K562 (cell line): ENCODE measurements around the gene GIMAP6. TPM values are rescaled to one million over a fixed set of nuclear protein-coding genes. Genes with fewer than 3 reads are reported as not detected.

Experiments used
- ATAC-seq: fragments of 200-7000 bp; cut with Tn5 transposase; 3 replicates; pipeline ENCODE4 v1.9.1; 2020; ENCODE audit warnings: moderate library complexity
- BruUV-seq: library from RNA; stranded (reverse); fragments of 400-500 nt; replicated peaks from 2 replicates; lab custom pipeline; 2021; lab: Mats Ljungman, UMichigan
- CTCF ChIA-PET: fragments of 300-600 bp; formaldehyde crosslinking; extraction: SDS; loops from one replicate; lab custom pipeline; 2021; ENCODE audit warnings: low intra/inter-chr PET ratio; lab: Yijun Ruan, JAX
- POLR2A ChIA-PET: fragments of 300-600, 350-650 bp; sonication (Branson Sonifier 250); formaldehyde crosslinking; extraction: SDS; loops from one replicate; lab custom pipeline; 2021; ENCODE audit warnings: antibody characterized with exemption, inconsistent platforms; lab: Yijun Ruan, JAX
- DNase-seq, 4 experiments: peaks; one replicate each; pipeline versions ENCODE4 v3.0.0 to v3.0.0-alpha.2; 2011 to 2018; ENCODE audit warnings: low spot score in 3 of 4, mixed read lengths in 3 of 4; ENCODE audit errors: extremely low read depth in 1 of 4
- FAIRE-seq: peaks from 2 replicates; lab custom pipeline; 2011; peaks lifted over from hg19 to GRCh38; lab: Jason Lieb, UNC
- H2AFZ ChIP-seq: 2 replicates; pipeline ENCODE4 v1.6.0; 2011; ENCODE audit warnings: low read depth, low read length, control low read depth, inconsistent platforms
- H3K27ac ChIP-seq: fragments of 200-600 bp; 3 replicates; pipeline ENCODE4 v1.8.0; 2011; ENCODE audit warnings: low read depth, mild to moderate bottlenecking, control low read depth, inconsistent platforms, low read length, moderate library complexity, mixed read lengths; ENCODE audit errors: extremely low read depth
- H3K27me3 ChIP-seq, 2 experiments: fragments of 300-600 bp in 1 of 2; 2 replicates in 1 of 2; 3 replicates in 1 of 2; pipeline versions ENCODE4 v1.6.0 to v1.8.0; 2011; ENCODE audit warnings: inconsistent platforms in 2 of 2, low read length in 2 of 2, mild to moderate bottlenecking in 1 of 2, mixed read lengths in 1 of 2, moderate library complexity in 1 of 2; ENCODE audit not compliant: control insufficient read depth in 2 of 2, insufficient read depth in 2 of 2
- H3K36me3 ChIP-seq: fragments of 300-600 bp; 3 replicates; pipeline ENCODE4 v1.8.0; 2011; ENCODE audit warnings: mild to moderate bottlenecking, low read length, inconsistent platforms; ENCODE audit not compliant: control insufficient read depth, insufficient read depth
- H3K4me1 ChIP-seq, 2 experiments: fragments of 200-600 bp in 1 of 2; replicated peaks in 1 of 2; 2 replicates in 1 of 2; 3 replicates in 1 of 2; pipeline versions ENCODE4 v1.5.1 to v1.8.0; 2011; ENCODE audit warnings: inconsistent platforms in 2 of 2, low read length in 2 of 2, mild to moderate bottlenecking in 1 of 2, mixed read lengths in 1 of 2, moderate library complexity in 1 of 2; ENCODE audit not compliant: control insufficient read depth in 2 of 2, insufficient read depth in 2 of 2
- H3K4me2 ChIP-seq: 2 replicates; pipeline ENCODE4 v1.6.1; 2011; ENCODE audit warnings: low read length, control low read depth, inconsistent platforms, mixed read lengths; ENCODE audit not compliant: insufficient read depth
- H3K4me3 ChIP-seq: fragments of 200-600 bp; sonication (generic), shearing (Covaris generic); 2 replicates; pipeline ENCODE4 v1.5.1; 2016; ENCODE audit warnings: control low read depth, inconsistent platforms
- H3K79me2 ChIP-seq: fragments of 200-600 bp; 3 replicates; pipeline ENCODE4 v1.8.0; 2011; ENCODE audit warnings: low read length, inconsistent platforms; ENCODE audit not compliant: control insufficient read depth, insufficient read depth
- H3K9ac ChIP-seq, 2 experiments: 2 replicates each; pipeline versions ENCODE4 v1.6.0 to v1.6.1; 2011; ENCODE audit warnings: low read depth in 2 of 2, low read length in 2 of 2, control low read depth in 1 of 2, inconsistent platforms in 1 of 2, mild to moderate bottlenecking in 1 of 2, mixed read lengths in 1 of 2; ENCODE audit not compliant: insufficient read depth in 1 of 2
- H3K9me1 ChIP-seq: one replicate; pipeline ENCODE4 v1.6.0; 2011; ENCODE audit warnings: inconsistent platforms, mild to moderate bottlenecking, low read length, moderate library complexity; ENCODE audit not compliant: control insufficient read depth, insufficient read depth
- H3K9me3 ChIP-seq: replicated peaks from 2 replicates; pipeline ENCODE4 v1.5.1; 2011; ENCODE audit warnings: low read depth, low read length, inconsistent platforms; ENCODE audit not compliant: control insufficient read depth, insufficient read depth
- H4K20me1 ChIP-seq: replicated peaks from 2 replicates; pipeline ENCODE4 v1.6.1; 2011; ENCODE audit warnings: low read length, inconsistent platforms, mixed read lengths; ENCODE audit not compliant: control insufficient read depth, insufficient read depth
- ATF6 ChIP-seq: sonication (generic); formaldehyde crosslinking; IDR thresholded peaks from 2 replicates; pipeline ENCODE4 v1.4.0; 2020; ENCODE audit warnings: mild to moderate bottlenecking, missing genetic modification reagents
- CBFA2T3 ChIP-seq: fragments of 450-650 bp; IDR thresholded peaks from 2 replicates; pipeline ENCODE4 v1.6.1; 2017
- DACH1 ChIP-seq: fragments of 450-650 bp; IDR thresholded peaks from 2 replicates; pipeline ENCODE4 v1.6.1; 2018; ENCODE audit not compliant: partially characterized antibody
- ETS2 ChIP-seq: IDR thresholded peaks from 2 replicates; pipeline ENCODE4 v1.6.1; 2016; ENCODE audit warnings: borderline replicate concordance, missing genetic modification characterization, mild to moderate bottlenecking, moderate library complexity, missing compliant biosample characterization; ENCODE audit not compliant: poor library complexity, severe bottlenecking
- HDAC1 ChIP-seq, 2 experiments: fragments of 450-650 bp; IDR thresholded peaks; 2 replicates each; pipeline ENCODE4 v1.6.1; 2016 to 2017; ENCODE audit warnings: inconsistent platforms in 1 of 2, mild to moderate bottlenecking in 1 of 2, moderate library complexity in 1 of 2
- JUN ChIP-seq, 2 experiments: sonication (generic) in 1 of 2; formaldehyde crosslinking in 1 of 2; IDR thresholded peaks; 2 replicates each; pipeline versions ENCODE4 v1.6.1 to v1.8.0; 2012 to 2022; ENCODE audit warnings: borderline replicate concordance in 2 of 2, mild to moderate bottlenecking in 2 of 2, improper control_type of control experiment in 1 of 2, low read depth in 1 of 2, low read length in 1 of 2, missing genetic modification reagents in 1 of 2
- LEF1 ChIP-seq: fragments of 450-650 bp; IDR thresholded peaks from 2 replicates; pipeline ENCODE4 v1.6.1; 2016; ENCODE audit warnings: mild to moderate bottlenecking
- MXI1 ChIP-seq: IDR thresholded peaks from 2 replicates; pipeline ENCODE4 v1.6.1; 2011; ENCODE audit warnings: low read depth, mild to moderate bottlenecking, improper control_type of control experiment, low read length
- PRMT5 ChIP-seq: sonication (generic); formaldehyde crosslinking; IDR thresholded peaks from 2 replicates; pipeline ENCODE4 v1.5.0; 2020; ENCODE audit warnings: missing genetic modification reagents
- RBM34 ChIP-seq: fragments of 200-400 bp; formaldehyde crosslinking; IDR thresholded peaks from 2 replicates; pipeline ENCODE4 v1.6.1; 2018; ENCODE audit warnings: low read length, borderline replicate concordance; ENCODE audit not compliant: insufficient read depth
- SAFB2 ChIP-seq: fragments of 200-400 bp; formaldehyde crosslinking; IDR thresholded peaks from 2 replicates; pipeline ENCODE4 v1.6.1; 2018; ENCODE audit warnings: borderline replicate concordance, low read length, low read depth, moderate library complexity; ENCODE audit not compliant: severe bottlenecking
- TRIM24 ChIP-seq, 2 experiments: fragments of 450-650 bp; IDR thresholded peaks; 2 replicates each; pipeline ENCODE4 v1.6.1; 2016
- ZBTB2 ChIP-seq: fragments of 450-650 bp; IDR thresholded peaks from 2 replicates; pipeline ENCODE4 v1.6.1; 2016; ENCODE audit warnings: antibody characterized with exemption
- ZNF239 ChIP-seq: fragments of 250-450 bp; sonication (Bioruptor Pico); IDR thresholded peaks from 2 replicates; pipeline ENCODE4 v1.4.0; 2020; ENCODE audit warnings: mild to moderate bottlenecking
- ZNF431 ChIP-seq: sonication (generic); formaldehyde crosslinking; IDR thresholded peaks from 2 replicates; pipeline ENCODE4 v1.8.0; 2022; ENCODE audit warnings: mild to moderate bottlenecking, missing genetic modification reagents
- WGBS: fragments of 100-300 bp; shearing (Covaris generic); methylation state at CpG from one replicate; pipeline ENCODE4 v1.1.6; 2016; ENCODE audit warnings: low coverage, mixed read lengths; ENCODE audit not compliant: insufficient coverage; ENCODE audit errors: missing lambda C conversion rate; 5-methylcytosine and 5-hydroxymethylcytosine counted together
- in situ Hi-C: fragments of 300-500 bp; cut with MboI; formaldehyde crosslinking; loops from 4 replicates; pipeline ENCODE4 v1.15.0; 2018; ENCODE audit warnings: inconsistent platforms, mixed read lengths
- intact Hi-C: fragments of 100-400 bp; cut with micrococcal nuclease; formaldehyde crosslinking; loops from 2 replicates; pipeline ENCODE4 v1.14.2; 2022
- polyA plus RNA-seq, 8 experiments: library from polyadenylated mRNA; depleted of rRNA in 4 of 8; stranded (reverse) in 5 of 8; unstranded in 3 of 8; fragments of >200 nt; fragmentation: Nextera tagmentation in 2 of 8; fragmentation: Illumina TruSeq in 1 of 8; extraction: Ambion mirVana in 2 of 8; extraction: Trizol in 1 of 8; gene quantifications; 2 replicates each; pipeline versions ENCODE4 v1.2.1 to v1.2.3, GENCODE V29; 2011 to 2014; ENCODE audit warnings: inconsistent platforms in 1 of 8, missing spikeins in 1 of 8
- total RNA-seq, 7 experiments: library from RNA; depleted of rRNA in 6 of 7; stranded (reverse); fragments of >200 nt in 6 of 7; fragmentation: Illumina TruSeq in 2 of 7; extraction: Trizol in 2 of 7; gene quantifications; 2 replicates each; pipeline versions ENCODE4 v1.2.1 to v1.2.3, GENCODE V29; 2011 to 2021; ENCODE audit warnings: low replicate concordance in 1 of 7
- TF ChIP-seq, protein P1 (sequence below): fragments of 250-450 bp; sonication (Bioruptor Pico); IDR thresholded peaks from 2 replicates; pipeline ENCODE4 v1.4.0; 2020; ENCODE audit warnings: mild to moderate bottlenecking

Gene GIMAP6
- total and polyA plus RNA-seq, 9 of the 15 experiments (the other 6 are each of a cell fraction or from before 2014, with no cell fraction given), result 0.04 to 0.45 (median 0.18) TPM

DNA sequence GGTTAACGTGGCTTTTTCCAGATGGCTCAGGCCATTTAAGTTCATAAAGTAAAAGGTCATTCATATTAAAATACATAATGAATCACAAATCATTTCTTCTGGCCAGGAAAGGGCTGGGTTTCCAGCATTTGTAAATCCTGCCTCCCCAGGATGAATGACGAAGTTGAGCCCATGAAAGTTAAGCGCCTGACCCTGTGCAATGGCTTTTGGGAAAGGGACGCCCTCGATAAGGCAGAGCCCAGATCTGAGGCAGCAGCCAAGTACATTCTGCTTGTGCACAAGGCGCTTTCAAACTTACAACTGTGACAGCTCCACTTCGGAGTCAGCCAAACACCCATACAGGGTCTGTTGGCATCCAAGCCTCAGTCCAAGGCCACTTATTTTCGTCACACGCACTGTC, 2.8 kb downstream of the GIMAP6 start (continued):
- TF ChIP-seq, protein P1, sequence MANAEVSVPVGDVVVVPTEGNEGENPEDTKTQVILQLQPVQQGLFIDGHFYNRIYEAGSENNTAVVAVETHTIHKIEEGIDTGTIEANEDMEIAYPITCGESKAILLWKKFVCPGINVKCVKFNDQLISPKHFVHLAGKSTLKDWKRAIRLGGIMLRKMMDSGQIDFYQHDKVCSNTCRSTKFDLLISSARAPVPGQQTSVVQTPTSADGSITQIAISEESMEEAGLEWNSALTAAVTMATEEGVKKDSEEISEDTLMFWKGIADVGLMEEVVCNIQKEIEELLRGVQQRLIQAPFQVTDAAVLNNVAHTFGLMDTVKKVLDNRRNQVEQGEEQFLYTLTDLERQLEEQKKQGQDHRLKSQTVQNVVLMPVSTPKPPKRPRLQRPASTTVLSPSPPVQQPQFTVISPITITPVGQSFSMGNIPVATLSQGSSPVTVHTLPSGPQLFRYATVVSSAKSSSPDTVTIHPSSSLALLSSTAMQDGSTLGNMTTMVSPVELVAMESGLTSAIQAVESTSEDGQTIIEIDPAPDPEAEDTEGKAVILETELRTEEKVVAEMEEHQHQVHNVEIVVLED, result no peak
- TF ChIP-seq, all 486 proteins: peak for 0

DNA sequence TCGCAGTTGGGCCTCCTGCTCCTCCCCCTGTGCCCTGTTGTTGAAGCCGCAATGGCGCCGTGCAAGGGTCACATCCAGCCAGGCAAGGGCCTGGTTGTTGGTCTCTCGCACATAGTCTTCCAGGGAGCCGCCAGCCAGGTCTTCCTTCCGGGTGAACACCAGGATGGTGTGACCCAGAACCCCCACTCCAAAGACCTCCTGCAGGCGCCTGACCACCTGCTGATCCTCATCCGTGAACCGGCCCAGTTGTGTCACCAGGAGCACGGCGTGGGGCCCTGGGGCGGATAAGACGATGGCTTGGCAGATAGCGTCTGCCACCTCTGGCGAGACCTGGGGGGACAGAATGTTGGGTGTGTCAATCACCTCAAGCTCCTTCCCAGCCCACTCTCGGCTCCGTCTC, 4.2 kb downstream of the GIMAP6 start:
- no peak for ATAC-seq
- Histone ChIP-seq H3K9me1 (no peaks in the 10 kb centered on the region), H3K36me3 (no peaks in the 10 kb centered on the region), H3K4me3 (no peak overlapping the region), H3K4me1 (peaks cover 0 to 4% of the 10 kb centered on the region in 2 experiments; a peak in 2 of 5 replicates), H3K4me2 (no peak overlapping the region), H2AFZ (no peak overlapping the region), H3K27me3 (peaks cover 3 to 28% of the 10 kb centered on the region in 2 experiments; a peak in 4 of 5 replicates), H4K20me1 (no peaks in the 10 kb centered on the region), H3K9ac (no peak overlapping the region), H3K79me2 (no peaks in the 10 kb centered on the region), H3K9me3 (no peaks in the 10 kb centered on the region), H3K27ac (no peak overlapping the region)
- intact Hi-C loops (no loop called here), in situ Hi-C loops (no loop called here)
- WGBS, result 2% methylated on average over 18 of the region's 18 CpGs
- no TSS peak for BruUV-seq
- ChIA-PET POLR2A (no interaction called here), CTCF (interaction anchor here (0.7 kb wide), 1 partner anchor 29 kb away, joined by 3 read pairs; no protein-coding TSS in a partner anchor)
- DNase-seq, result no peak
- no peak for FAIRE-seq
- TF ChIP-seq CBFA2T3 (no peak), PRMT5 (CRISPR knock-in tag) (no peak), DACH1 (no peak), RBM34 (no peak), LEF1 (no peak), ATF6 (CRISPR knock-in tag) (no peak), ZBTB2 (no peak), TRIM24 (IDR thresholded peaks at IDR 0.05) (no peak), MXI1 (no peak), JUN (IDR thresholded peaks at IDR 0.05; ENCODE audit: borderline replicate concordance, low read depth, low read length) (no peak), JUN (CRISPR knock-in tag; IDR thresholded peaks at IDR 0.05; ENCODE audit: borderline replicate concordance) (no peak), ETS2 (no peak), ZNF431 (CRISPR knock-in tag) (no peak), ZNF239 (CRISPR knock-in tag) (no peak), SAFB2 (no peak), HDAC1 (IDR thresholded peaks at IDR 0.05) (no peak)
